GM06990 (cell line): ENCODE measurements around the gene CEP89.

Experiments used
- DNase-seq: peaks from one replicate; pipeline ENCODE4 v3.0.0-alpha.2; 2011; ENCODE audit not compliant: insufficient read length; ENCODE audit errors: extremely low read depth
- H3K27me3 ChIP-seq: replicated peaks from 2 replicates; pipeline ENCODE4 v1.6.0; 2011; ENCODE audit warnings: low read length; ENCODE audit not compliant: control insufficient read depth, insufficient read depth
- H3K36me3 ChIP-seq: 2 replicates; pipeline ENCODE4 v1.5.1; 2011; ENCODE audit warnings: low read length; ENCODE audit not compliant: control insufficient read depth, insufficient read depth
- H3K4me3 ChIP-seq: replicated peaks from 2 replicates; pipeline ENCODE4 v1.5.1; 2011; ENCODE audit warnings: low read depth, mild to moderate bottlenecking, control low read depth, low read length
- TF ChIP-seq, protein P1 (sequence below): IDR thresholded peaks from 2 replicates; pipeline ENCODE4 v1.5.1; 2011; ENCODE audit warnings: low read length, control low read depth, mild to moderate bottlenecking, inconsistent platforms; ENCODE audit not compliant: insufficient read depth, poor library complexity, severe bottlenecking

Gene CEP89

DNA sequence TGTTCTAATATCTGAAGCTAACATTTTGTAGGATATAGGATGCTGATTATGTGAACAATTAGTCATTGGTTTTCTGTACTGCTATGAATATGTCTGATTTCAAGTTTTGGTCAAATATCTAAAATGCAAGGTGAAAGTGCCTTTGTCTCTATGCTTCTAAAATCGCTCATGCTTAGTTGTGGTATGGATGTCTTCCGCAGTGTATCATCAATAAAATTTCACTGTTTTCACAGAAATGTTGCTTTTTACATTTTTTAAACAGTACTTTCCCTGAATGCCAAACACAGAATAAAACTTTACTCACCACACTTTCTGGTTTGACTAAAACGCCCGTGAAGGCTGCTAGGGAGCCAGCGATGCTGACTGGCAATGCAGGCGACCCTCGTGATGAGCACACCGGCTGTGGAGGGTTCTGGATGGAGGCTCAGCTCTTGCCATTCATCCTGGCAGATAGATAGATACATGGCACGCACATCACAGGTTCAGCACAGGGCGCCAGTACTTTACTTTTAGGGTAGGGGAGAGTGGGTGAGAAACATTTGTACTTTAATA, 142.3 kb downstream of the CEP89 start:
- TF ChIP-seq, protein P1, sequence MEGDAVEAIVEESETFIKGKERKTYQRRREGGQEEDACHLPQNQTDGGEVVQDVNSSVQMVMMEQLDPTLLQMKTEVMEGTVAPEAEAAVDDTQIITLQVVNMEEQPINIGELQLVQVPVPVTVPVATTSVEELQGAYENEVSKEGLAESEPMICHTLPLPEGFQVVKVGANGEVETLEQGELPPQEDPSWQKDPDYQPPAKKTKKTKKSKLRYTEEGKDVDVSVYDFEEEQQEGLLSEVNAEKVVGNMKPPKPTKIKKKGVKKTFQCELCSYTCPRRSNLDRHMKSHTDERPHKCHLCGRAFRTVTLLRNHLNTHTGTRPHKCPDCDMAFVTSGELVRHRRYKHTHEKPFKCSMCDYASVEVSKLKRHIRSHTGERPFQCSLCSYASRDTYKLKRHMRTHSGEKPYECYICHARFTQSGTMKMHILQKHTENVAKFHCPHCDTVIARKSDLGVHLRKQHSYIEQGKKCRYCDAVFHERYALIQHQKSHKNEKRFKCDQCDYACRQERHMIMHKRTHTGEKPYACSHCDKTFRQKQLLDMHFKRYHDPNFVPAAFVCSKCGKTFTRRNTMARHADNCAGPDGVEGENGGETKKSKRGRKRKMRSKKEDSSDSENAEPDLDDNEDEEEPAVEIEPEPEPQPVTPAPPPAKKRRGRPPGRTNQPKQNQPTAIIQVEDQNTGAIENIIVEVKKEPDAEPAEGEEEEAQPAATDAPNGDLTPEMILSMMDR = no peak
- no peaks in the 10 kb centered on the region for H3K27me3 ChIP-seq
- H3K36me3 ChIP-seq = no peaks in the 10 kb centered on the region
- no peak overlapping the region for H3K4me3 ChIP-seq
- no peak for DNase-seq

DNA sequence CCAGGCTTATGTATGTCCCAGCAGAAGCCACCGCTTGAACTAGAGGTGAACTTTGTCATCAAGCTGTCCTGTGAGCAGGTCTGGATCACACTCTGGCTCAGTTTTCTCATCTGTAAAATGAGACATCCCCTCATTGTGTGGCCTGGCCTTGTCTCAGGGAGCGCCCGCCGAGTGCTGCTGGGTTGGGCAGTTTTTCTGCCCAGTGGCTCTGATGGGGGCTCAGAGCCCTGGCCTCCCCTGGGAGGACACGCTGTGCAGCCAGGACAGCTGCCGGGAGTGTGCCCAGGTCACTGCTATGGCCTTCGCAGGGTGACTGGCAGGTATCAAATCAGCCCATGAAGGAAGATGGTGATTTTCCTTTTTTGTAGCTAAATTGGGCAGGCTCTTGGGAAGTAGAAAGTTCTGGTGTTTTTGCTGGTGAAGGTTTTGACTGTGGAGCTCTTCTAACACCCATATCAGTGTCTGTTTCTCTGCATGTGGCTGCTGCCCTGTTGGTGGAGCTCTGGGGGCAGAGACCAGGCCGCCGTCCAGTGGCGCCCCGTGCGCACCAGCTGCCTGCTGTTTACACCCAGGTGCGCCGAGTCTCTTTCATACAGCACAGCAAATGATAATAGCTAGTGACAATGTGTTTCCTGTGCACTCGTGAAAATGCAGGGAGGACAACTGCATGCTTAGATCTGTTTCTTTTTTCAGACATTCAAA, 143.0 kb downstream of the CEP89 start:
- DNase-seq = no peak
- Histone ChIP-seq H3K4me3 (no peak overlapping the region), H3K27me3 (no peaks in the 10 kb centered on the region), H3K36me3 (no peaks in the 10 kb centered on the region)
- TF ChIP-seq, protein P1 = no peak

DNA sequence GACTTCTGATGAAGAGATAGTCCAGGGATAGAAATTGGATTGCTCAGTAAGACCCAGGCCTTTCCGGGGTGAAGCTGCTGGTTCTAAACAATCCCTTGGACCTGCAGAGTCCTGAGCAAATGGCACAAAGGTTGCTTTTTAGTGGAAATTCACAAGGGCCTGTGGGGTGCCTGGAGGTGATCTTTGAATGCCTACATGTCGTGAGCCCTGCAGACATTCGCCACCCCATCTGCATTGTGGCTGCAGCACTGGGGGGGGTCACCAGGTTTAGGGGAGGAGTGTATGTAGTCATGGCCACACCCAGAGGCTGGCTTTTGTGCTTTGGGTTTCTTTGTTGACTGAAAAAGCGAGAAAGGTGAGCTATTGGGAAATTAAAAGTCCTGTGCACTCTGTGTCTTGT, 143.6 kb downstream of the CEP89 start:
- no peak for DNase-seq
- Histone ChIP-seq H3K27me3 (no peaks in the 10 kb centered on the region), H3K36me3 (no peaks in the 10 kb centered on the region), H3K4me3 (no peak overlapping the region)
- TF ChIP-seq, protein P1 = no peak
